ENCODE results near the gene WNK1.

WNK1 gene

DNA sequence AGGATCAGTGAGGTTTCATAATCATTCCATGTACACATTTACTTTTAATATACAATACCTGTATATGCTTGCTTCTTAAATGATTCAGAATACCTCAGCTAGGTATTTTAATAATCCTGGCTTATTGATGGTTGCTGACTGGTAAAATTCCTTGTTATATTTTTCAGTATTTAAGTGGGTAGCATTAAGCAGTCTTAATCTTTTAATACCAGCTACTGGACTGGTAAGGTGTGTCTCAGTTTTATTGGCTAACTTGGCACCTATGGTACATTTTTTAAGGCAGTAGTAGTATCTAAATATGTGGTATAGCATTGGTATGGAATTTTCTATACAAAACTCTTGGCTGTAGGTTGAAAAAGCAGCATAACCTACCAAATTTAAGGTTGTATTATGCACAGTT lies 100.5 kb downstream of the WNK1 start:
- Histone ChIP-seq H3K9me3 (replicated peaks in 1 of 2; ENCODE audit: control insufficient read depth in 2 of 2, insufficient read depth in 1 of 2, low read depth in 1 of 2, low read length in 2 of 2) (no peaks in the 10 kb centered on the region), H2BK12ac (ENCODE audit: low read length) (no peak overlapping the region), H3K4me1 (ENCODE audit: control insufficient read depth in 2 of 2, insufficient read depth in 1 of 2, low read depth in 1 of 2, low read length in 2 of 2) (no peaks in the 10 kb centered on the region), H3K27ac (replicated peaks; ENCODE audit: low read length) (no peak overlapping the region), H4K91ac (ENCODE audit: low read depth, low read length, poor library complexity) (no peak overlapping the region), H2BK15ac (ENCODE audit: low read length) (no peak overlapping the region), H4K8ac (ENCODE audit: low read depth, low read length) (no peak overlapping the region), H2BK120ac (ENCODE audit: low read depth, low read length) (no peak overlapping the region), H3K23ac (ENCODE audit: low read depth, low read length, poor library complexity) (no peak overlapping the region), H3K14ac (ENCODE audit: low read length) (no peak overlapping the region), H3K79me1 (ENCODE audit: low read depth, low read length) (peaks cover under 1% of the 10 kb centered on the region), H3K36me3 (replicated peaks in 1 of 2; ENCODE audit: control insufficient read depth in 2 of 2, insufficient read depth in 2 of 2, low read length in 2 of 2) (peaks cover 2 to 26% of the 10 kb centered on the region in 2 donors), H2AFZ (ENCODE audit: low read length) (no peak overlapping the region), H3K27me3 (ENCODE audit: control insufficient read depth in 3 of 3, insufficient read depth in 3 of 3, low read depth in 1 of 3, low read length in 3 of 3) (no peaks in the 10 kb centered on the region), H3K9ac (ENCODE audit: low read depth, low read length, poor library complexity) (no peak overlapping the region), H2BK5ac (ENCODE audit: low read length) (no peak overlapping the region), H3K18ac (ENCODE audit: low read length) (no peak overlapping the region), H3K4me3 (ENCODE audit: low read length in 2 of 2) (no peak overlapping the region), H3K4me2 (ENCODE audit: insufficient read depth, low read length, poor library complexity, severe bottlenecking) (no peak overlapping the region), H3K4ac (ENCODE audit: low read length) (no peak overlapping the region), H2AK5ac (ENCODE audit: low read depth, low read length) (no peak overlapping the region)
- DNase-seq (ENCODE audit: low spot score): no peak

DNA sequence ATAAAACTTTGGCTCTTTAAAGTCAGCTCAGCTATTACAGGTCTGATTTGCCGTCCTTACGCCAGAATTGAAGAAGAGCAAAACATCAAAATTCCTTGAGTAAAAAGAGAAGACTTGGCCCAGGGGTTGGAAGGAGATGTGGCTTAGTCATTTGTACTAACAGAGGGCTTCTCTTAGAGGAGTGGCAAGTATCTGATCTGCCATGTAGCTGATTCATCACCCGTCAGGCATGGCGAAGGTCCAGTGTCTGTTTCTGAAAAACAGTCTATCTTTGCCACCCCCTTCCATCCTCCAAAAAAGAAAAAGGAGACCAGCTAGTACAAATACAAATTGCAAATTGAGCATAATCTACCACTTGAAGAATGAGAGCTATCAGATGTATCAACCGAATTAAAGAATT lies 105.2 kb downstream of the WNK1 start:
- Histone ChIP-seq H3K4ac (ENCODE audit: low read length) (no peak overlapping the region), H3K18ac (ENCODE audit: low read length) (no peak overlapping the region), H3K79me1 (ENCODE audit: low read depth, low read length) (peaks cover 1% of the 10 kb centered on the region), H2AK5ac (ENCODE audit: low read depth, low read length) (no peak overlapping the region), H2BK120ac (ENCODE audit: low read depth, low read length) (no peak overlapping the region), H3K36me3 (replicated peaks in 1 of 2; ENCODE audit: control insufficient read depth in 2 of 2, insufficient read depth in 2 of 2, low read length in 2 of 2) (peaks cover 11 to 70% of the 10 kb centered on the region in 2 donors), H3K23ac (ENCODE audit: low read depth, low read length, poor library complexity) (no peak overlapping the region), H4K91ac (ENCODE audit: low read depth, low read length, poor library complexity) (no peak overlapping the region), H2BK15ac (ENCODE audit: low read length) (no peak overlapping the region), H2BK5ac (ENCODE audit: low read length) (no peak overlapping the region), H3K4me2 (ENCODE audit: insufficient read depth, low read length, poor library complexity, severe bottlenecking) (no peak overlapping the region), H2BK12ac (ENCODE audit: low read length) (no peak overlapping the region), H3K4me1 (ENCODE audit: control insufficient read depth in 2 of 2, insufficient read depth in 1 of 2, low read depth in 1 of 2, low read length in 2 of 2) (no peaks in the 10 kb centered on the region), H2AFZ (ENCODE audit: low read length) (no peak overlapping the region), H3K9me3 (replicated peaks in 1 of 2; ENCODE audit: control insufficient read depth in 2 of 2, insufficient read depth in 1 of 2, low read depth in 1 of 2, low read length in 2 of 2) (no peaks in the 10 kb centered on the region), H3K27me3 (ENCODE audit: control insufficient read depth in 3 of 3, insufficient read depth in 3 of 3, low read depth in 1 of 3, low read length in 3 of 3) (no peaks in the 10 kb centered on the region), H3K27ac (replicated peaks; ENCODE audit: low read length) (no peak overlapping the region), H3K9ac (ENCODE audit: low read depth, low read length, poor library complexity) (no peak overlapping the region), H3K14ac (ENCODE audit: low read length) (no peak overlapping the region), H4K8ac (ENCODE audit: low read depth, low read length) (no peak overlapping the region), H3K4me3 (ENCODE audit: low read length in 2 of 2) (no peak overlapping the region)
- WGBS, 2 donors (ENCODE audit: extremely low coverage in 2 of 2, insufficient read length in 2 of 2, insufficient replicate concordance in 1 of 2): no CpG with 5 or more reads among the region's 5 CpGs
- no peak for DNase-seq (ENCODE audit: low spot score)

GRCh38 chr12:862303-862911 lies 110.0 kb downstream of the WNK1 start:
- Histone ChIP-seq H2BK120ac (ENCODE audit: low read depth, low read length) (no peak overlapping the region), H2AFZ (ENCODE audit: low read length) (no peak overlapping the region), H3K4me1 (ENCODE audit: control insufficient read depth in 2 of 2, insufficient read depth in 1 of 2, low read depth in 1 of 2, low read length in 2 of 2) (no peaks in the 10 kb centered on the region), H3K4ac (ENCODE audit: low read length) (no peak overlapping the region), H3K27me3 (ENCODE audit: control insufficient read depth in 3 of 3, insufficient read depth in 3 of 3, low read depth in 1 of 3, low read length in 3 of 3) (no peaks in the 10 kb centered on the region), H3K14ac (ENCODE audit: low read length) (no peak overlapping the region), H3K9me3 (replicated peaks in 1 of 2; ENCODE audit: control insufficient read depth in 2 of 2, insufficient read depth in 1 of 2, low read depth in 1 of 2, low read length in 2 of 2) (peaks cover 0 to 2% of the 10 kb centered on the region in 2 donors), H3K4me3 (ENCODE audit: low read length in 2 of 2) (no peak overlapping the region), H2BK15ac (ENCODE audit: low read length) (no peak overlapping the region), H3K27ac (replicated peaks; ENCODE audit: low read length) (no peak overlapping the region), H2BK12ac (ENCODE audit: low read length) (no peak overlapping the region), H3K23ac (ENCODE audit: low read depth, low read length, poor library complexity) (no peak overlapping the region), H3K9ac (ENCODE audit: low read depth, low read length, poor library complexity) (no peak overlapping the region), H3K4me2 (ENCODE audit: insufficient read depth, low read length, poor library complexity, severe bottlenecking) (no peak overlapping the region), H3K79me1 (ENCODE audit: low read depth, low read length) (peaks cover 5% of the 10 kb centered on the region), H4K8ac (ENCODE audit: low read depth, low read length) (no peak overlapping the region), H3K36me3 (replicated peaks in 1 of 2; ENCODE audit: control insufficient read depth in 2 of 2, insufficient read depth in 2 of 2, low read length in 2 of 2) (peaks cover 13 to 100% of the 10 kb centered on the region in 2 donors), H3K18ac (ENCODE audit: low read length) (no peak overlapping the region), H2BK5ac (ENCODE audit: low read length) (no peak overlapping the region), H2AK5ac (ENCODE audit: low read depth, low read length) (no peak overlapping the region), H4K91ac (ENCODE audit: low read depth, low read length, poor library complexity) (no peak overlapping the region)
- DNase-seq (ENCODE audit: low spot score): no peak
- WGBS, 2 donors (ENCODE audit: extremely low coverage in 2 of 2, insufficient read length in 2 of 2, insufficient replicate concordance in 1 of 2): no CpG with 5 or more reads among the region's 4 CpGs

- no peak overlapping the region for H2BK15ac ChIP-seq (ENCODE audit: low read length)
- H3K14ac ChIP-seq (ENCODE audit: low read length): no peak overlapping the region
- H3K27ac ChIP-seq (replicated peaks; ENCODE audit: low read length): no peak overlapping the region
- H3K4me3 ChIP-seq (ENCODE audit: low read length in 2 of 2): no peak overlapping the region
- no peak overlapping the region for H4K8ac ChIP-seq (ENCODE audit: low read depth, low read length)
- no peaks in the 10 kb centered on the region for H3K27me3 ChIP-seq (ENCODE audit: control insufficient read depth in 3 of 3, insufficient read depth in 3 of 3, low read depth in 1 of 3, low read length in 3 of 3)
- H3K23ac ChIP-seq (ENCODE audit: low read depth, low read length, poor library complexity): no peak overlapping the region
- H3K9ac ChIP-seq (ENCODE audit: low read depth, low read length, poor library complexity): no peak overlapping the region
- H2AK5ac ChIP-seq (ENCODE audit: low read depth, low read length): no peak overlapping the region
- H2BK5ac ChIP-seq (ENCODE audit: low read length): no peak overlapping the region
- H2AFZ ChIP-seq (ENCODE audit: low read length): no peak overlapping the region
- no peaks in the 10 kb centered on the region for H3K4me1 ChIP-seq (ENCODE audit: control insufficient read depth in 2 of 2, insufficient read depth in 1 of 2, low read depth in 1 of 2, low read length in 2 of 2)
- peaks cover 0 to 2% of the 10 kb centered on the region in 2 donors for H3K9me3 ChIP-seq (replicated peaks in 1 of 2; ENCODE audit: control insufficient read depth in 2 of 2, insufficient read depth in 1 of 2, low read depth in 1 of 2, low read length in 2 of 2)
- H3K18ac ChIP-seq (ENCODE audit: low read length): no peak overlapping the region
- no peak overlapping the region for H2BK12ac ChIP-seq (ENCODE audit: low read length)
- DNase-seq (ENCODE audit: low spot score): no peak
- H3K4ac ChIP-seq (ENCODE audit: low read length): no peak overlapping the region
- peaks cover 15 to 100% of the 10 kb centered on the region in 2 donors for H3K36me3 ChIP-seq (replicated peaks in 1 of 2; ENCODE audit: control insufficient read depth in 2 of 2, insufficient read depth in 2 of 2, low read length in 2 of 2)
- WGBS, 2 donors (ENCODE audit: extremely low coverage in 2 of 2, insufficient read length in 2 of 2, insufficient replicate concordance in 1 of 2): no CpG with 5 or more reads among the region's 1 CpG
- no peak overlapping the region for H4K91ac ChIP-seq (ENCODE audit: low read depth, low read length, poor library complexity)
- peaks cover 5% of the 10 kb centered on the region for H3K79me1 ChIP-seq (ENCODE audit: low read depth, low read length)
- H2BK120ac ChIP-seq (ENCODE audit: low read depth, low read length): no peak overlapping the region
- H3K4me2 ChIP-seq (ENCODE audit: insufficient read depth, low read length, poor library complexity, severe bottlenecking): no peak overlapping the region
These were observed 110.9 kb downstream of the WNK1 start for GRCh38 chr12:863285-863684.
